OCI-LY1 (cell line): ENCODE results near the gene GBE1.
"Not testable (repeated sequence)": the region's sequence is repeated elsewhere in the genome, so short reads cannot be mapped to it uniquely, and the experiment has no call there.

ENCODE experiments used
- H2AFZ ChIP-seq: fragments of 200-600 bp; sonication (generic), shearing (Covaris generic); 2 replicates; pipeline ENCODE4 v1.6.0; 2014; ENCODE audit warnings: antibody characterized with exemption, mild to moderate bottlenecking, low read length
- H3F3A ChIP-seq: fragments of 200-600 bp; sonication (generic), shearing (Covaris generic); 2 replicates; pipeline ENCODE4 v1.6.0; 2014; ENCODE audit warnings: mild to moderate bottlenecking, antibody characterized with exemption, low read length, moderate library complexity; ENCODE audit not compliant: insufficient read depth
- H3K27ac ChIP-seq: fragments of 200-600 bp; sonication (generic); 2 replicates; pipeline ENCODE4 v1.5.1; 2014; ENCODE audit warnings: low read length, mixed run types, mild to moderate bottlenecking, low read depth; ENCODE audit not compliant: poor library complexity, severe bottlenecking
- H3K27me3 ChIP-seq: fragments of 200-600 bp; sonication (generic); 2 replicates; pipeline ENCODE4 v1.6.0; 2014; ENCODE audit warnings: antibody characterized with exemption, mild to moderate bottlenecking, low read length, moderate library complexity; ENCODE audit not compliant: insufficient read depth
- H3K36me3 ChIP-seq: fragments of 200-600 bp; sonication (generic); 2 replicates; pipeline ENCODE4 v1.6.1; 2014; ENCODE audit warnings: mild to moderate bottlenecking, antibody characterized with exemption, low read length, moderate library complexity, mixed read lengths; ENCODE audit not compliant: insufficient read depth
- H3K4me1 ChIP-seq: fragments of 200-600 bp; sonication (generic); 2 replicates; pipeline ENCODE4 v1.5.1; 2014; ENCODE audit warnings: mild to moderate bottlenecking, low read length, moderate library complexity; ENCODE audit not compliant: insufficient read depth, severe bottlenecking
- H3K4me2 ChIP-seq: fragments of 200-600 bp; sonication (generic), shearing (Covaris generic); 2 replicates; pipeline ENCODE4 v1.6.1; 2014; ENCODE audit warnings: low read length
- H3K4me3 ChIP-seq: fragments of 200-600 bp; sonication (generic); 2 replicates; pipeline ENCODE4 v1.5.1; 2014; ENCODE audit warnings: low read length, low read depth, mild to moderate bottlenecking, mixed read lengths; ENCODE audit not compliant: poor library complexity, severe bottlenecking
- H3K79me2 ChIP-seq: fragments of 200-600 bp; shearing (Covaris generic); 2 replicates; pipeline ENCODE4 v1.6.1; 2016; ENCODE audit warnings: mixed run types, low read length, mixed read lengths; ENCODE audit not compliant: insufficient read depth
- H3K9ac ChIP-seq: fragments of 200-600 bp; sonication (generic), shearing (Covaris generic); 2 replicates; pipeline ENCODE4 v1.6.1; 2014; ENCODE audit warnings: mild to moderate bottlenecking, low read length, mixed read lengths
- H3K9me2 ChIP-seq: fragments of 200-600 bp; sonication (generic), shearing (Covaris generic); 2 replicates; pipeline ENCODE4 v1.6.1; 2014; ENCODE audit warnings: low read depth, mild to moderate bottlenecking, low read length, mixed read lengths
- H3K9me3 ChIP-seq: fragments of 200-600 bp; shearing (Covaris generic); 2 replicates; pipeline ENCODE4 v1.6.1; 2014; ENCODE audit warnings: low read length, mixed read lengths
- H4K20me1 ChIP-seq: fragments of 200-600 bp; sonication (generic), shearing (Covaris generic); 2 replicates; pipeline ENCODE4 v1.6.0; 2016; ENCODE audit warnings: mild to moderate bottlenecking, low read length; ENCODE audit not compliant: insufficient read depth
- CTCF ChIP-seq: fragments of 200-600 bp; sonication (generic), shearing (Covaris generic); IDR thresholded peaks from 2 replicates; pipeline ENCODE4 v1.5.1; 2017; ENCODE audit warnings: mild to moderate bottlenecking, antibody characterized with exemption, low read length, moderate library complexity, mixed read lengths
- EZH2 ChIP-seq: fragments of 200-600 bp; sonication (generic), shearing (Covaris generic); IDR thresholded peaks from 2 replicates; pipeline ENCODE4 v1.8.0; 2017; ENCODE audit warnings: borderline replicate concordance, mixed run types, mild to moderate bottlenecking, antibody characterized with exemption, low read length, moderate library complexity, mixed read lengths

Gene GBE1

DNA sequence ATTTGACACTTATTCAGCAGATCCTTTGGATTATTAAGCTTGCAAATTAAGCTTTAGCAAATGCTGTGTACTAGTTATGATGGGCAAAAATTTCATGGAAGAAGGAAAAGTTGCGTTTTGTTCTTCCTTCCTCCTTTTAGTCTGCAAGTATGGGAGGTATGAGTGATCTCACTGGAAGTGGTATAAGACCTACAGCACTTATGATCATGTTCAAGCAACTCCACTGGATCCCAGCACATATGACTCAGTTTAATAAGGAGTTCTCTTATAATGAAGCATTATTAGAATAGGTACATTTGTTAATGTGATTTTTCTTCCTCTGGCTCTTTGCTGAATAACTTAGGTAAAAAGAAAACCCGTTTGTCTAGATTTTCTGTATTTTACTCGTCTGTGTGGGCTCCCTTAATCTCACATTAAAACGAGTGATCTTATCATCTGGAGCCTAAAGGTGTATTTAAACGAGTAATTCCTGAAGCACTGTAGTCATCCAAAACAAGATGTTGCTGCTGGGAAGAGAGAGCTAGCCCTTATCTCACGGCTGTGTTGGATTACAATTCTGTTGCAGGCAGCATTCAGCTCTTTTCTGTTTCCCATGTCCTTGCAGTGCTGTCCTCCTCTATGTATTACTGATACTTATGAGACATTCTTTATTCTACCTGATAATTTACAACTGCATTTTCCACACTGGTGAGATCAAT is 264.9 kb downstream of the GBE1 start:
- no peak overlapping the region for H3K4me2 ChIP-seq
- no peaks in the 10 kb centered on the region for H3K4me1 ChIP-seq
- no peaks in the 10 kb centered on the region for H3K36me3 ChIP-seq
- no peak overlapping the region for H3K9ac ChIP-seq
- H3K79me2 ChIP-seq, result no peaks in the 10 kb centered on the region
- no peaks in the 10 kb centered on the region for H3K9me2 ChIP-seq
- no peaks in the 10 kb centered on the region for H3K9me3 ChIP-seq
- no peaks in the 10 kb centered on the region for H3K27me3 ChIP-seq
- H3F3A ChIP-seq, result no peaks in the 10 kb centered on the region
- H3K27ac ChIP-seq, result no peak overlapping the region
- H2AFZ ChIP-seq, result no peak overlapping the region
- H3K4me3 ChIP-seq, result no peak overlapping the region
- H4K20me1 ChIP-seq, result no peaks in the 10 kb centered on the region
- no peak for TF ChIP-seq CTCF
- TF ChIP-seq EZH2, result no peak

DNA sequence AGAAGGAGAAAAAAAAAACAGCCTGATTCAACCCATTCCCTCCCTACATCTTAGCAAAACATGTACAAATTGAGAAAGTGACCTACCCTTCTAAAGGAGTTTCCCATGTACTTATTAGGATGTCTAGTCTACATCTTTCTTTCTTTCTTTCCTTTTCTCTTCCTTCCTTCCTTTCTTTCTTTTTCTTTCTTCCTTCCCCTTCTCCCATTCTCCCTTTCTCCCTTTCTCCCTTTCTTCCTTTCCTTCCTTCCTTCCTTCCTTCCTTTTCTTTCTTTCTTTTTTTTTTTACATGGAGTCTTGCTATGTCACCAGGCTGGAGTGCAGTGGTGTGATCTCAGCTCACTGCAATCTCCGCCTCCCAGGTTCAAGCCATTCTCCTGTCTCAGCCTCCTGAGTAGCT is 269.0 kb downstream of the GBE1 start:
- not testable (repeated sequence) for H3K4me3 ChIP-seq, H3K4me1 ChIP-seq, H4K20me1 ChIP-seq, H3K36me3 ChIP-seq, H3F3A ChIP-seq, H3K4me2 ChIP-seq, H3K27ac ChIP-seq, H3K9me3 ChIP-seq, H3K9ac ChIP-seq, H3K79me2 ChIP-seq, H2AFZ ChIP-seq, H3K27me3 ChIP-seq, H3K9me2 ChIP-seq

- Histone ChIP-seq H3K4me2 (no peak overlapping the region), H3K9me3 (no peaks in the 10 kb centered on the region), H3F3A (no peaks in the 10 kb centered on the region), H3K36me3 (no peaks in the 10 kb centered on the region), H3K4me1 (no peaks in the 10 kb centered on the region), H3K27ac (no peak overlapping the region), H3K9me2 (no peaks in the 10 kb centered on the region), H3K27me3 (no peaks in the 10 kb centered on the region), H3K4me3 (no peak overlapping the region), H4K20me1 (no peaks in the 10 kb centered on the region), H3K9ac (no peak overlapping the region), H2AFZ (0 out of 2 replicates have a peak overlapping the region, but pooled peaks have one; percentile 63), H3K79me2 (no peaks in the 10 kb centered on the region)
- TF ChIP-seq CTCF (no peak), EZH2 (no peak)
Measured at GRCh38 chr3:81492040-81492439, 269.4 kb downstream of the GBE1 start.
